ENCODE results near the gene CCDC184.
A peak's percentile ranks its signal among the peaks of the same experiment; 100 is the strongest.
"Not testable (repeated sequence)": the region's sequence is repeated elsewhere in the genome, so short reads cannot be mapped to it uniquely, and the experiment has no call there.

Gene CCDC184

GRCh38 chr12:48183091-48183875 lies at the start of gene CCDC184:
Gene CCDC184, plus strand, starts transcription at chr12:48183644. Its CDS starts 479 bp downstream, at chr12:48184123.
- FAIRE-seq, result no peak

DNA sequence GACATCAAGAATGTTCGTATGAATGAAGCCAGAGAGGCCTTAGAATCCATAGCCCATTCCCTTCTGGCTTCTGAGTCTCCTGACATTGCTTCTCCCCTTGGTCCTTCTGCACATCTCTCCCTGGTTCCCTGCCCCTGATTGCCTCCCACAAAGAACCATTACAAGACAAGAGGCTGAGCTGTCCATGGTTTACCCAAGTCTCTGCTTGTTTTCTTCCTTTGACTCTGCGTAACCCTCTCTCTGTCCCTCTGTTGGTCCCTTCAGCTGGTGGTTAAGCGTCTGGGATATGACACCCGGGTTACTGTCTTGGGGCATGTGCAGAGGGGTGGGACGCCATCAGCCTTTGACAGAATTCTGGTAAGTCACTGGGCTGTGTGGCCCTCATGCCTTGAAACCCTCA lies 48.4 kb upstream of the CCDC184 start:
- no peak for FAIRE-seq

- FAIRE-seq, result no peak
Observed at GRCh38 chr12:48142818-48143674, 40.4 kb upstream of the CCDC184 start.

- FAIRE-seq, result no peak
Observed at GRCh38 chr12:48143898-48144297, 39.5 kb upstream of the CCDC184 start.

- FAIRE-seq, result no peak
Observed at GRCh38 chr12:48145981-48146380, 37.5 kb upstream of the CCDC184 start.

- no peak for FAIRE-seq
Observed at GRCh38 chr12:48151103-48151771, 32.2 kb upstream of the CCDC184 start.

DNA sequence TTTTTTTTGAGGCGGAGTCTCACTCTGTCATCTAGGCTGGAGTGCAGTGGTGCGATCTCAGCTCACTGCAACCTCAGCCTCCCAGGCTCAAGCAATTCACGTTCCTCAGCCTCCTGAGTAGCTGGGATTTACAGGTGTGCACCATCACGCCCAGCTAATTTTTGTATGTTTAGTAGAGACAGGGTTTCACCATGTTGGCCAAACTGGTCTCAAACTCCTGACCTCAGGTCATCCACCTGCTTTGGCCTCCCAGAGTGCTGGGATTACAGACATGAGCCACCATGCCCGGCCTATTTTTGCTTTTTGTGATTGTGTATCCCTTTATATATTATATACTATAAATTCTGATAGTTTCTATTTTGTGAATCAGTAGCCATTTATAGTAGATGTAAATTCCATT lies 27.7 kb upstream of the CCDC184 start:
- FAIRE-seq, result not testable (repeated sequence)

- no peak for FAIRE-seq
Observed at GRCh38 chr12:48156652-48157017, 26.8 kb upstream of the CCDC184 start.

GRCh38 chr12:48157018-48157888 lies 26.2 kb upstream of the CCDC184 start, which contains the start of gene ASB8:
Gene ASB8, minus strand, starts transcription at chr12:48157515. Its CDS starts 4,019 bp downstream, at chr12:48153496.
- FAIRE-seq, result no peak

DNA sequence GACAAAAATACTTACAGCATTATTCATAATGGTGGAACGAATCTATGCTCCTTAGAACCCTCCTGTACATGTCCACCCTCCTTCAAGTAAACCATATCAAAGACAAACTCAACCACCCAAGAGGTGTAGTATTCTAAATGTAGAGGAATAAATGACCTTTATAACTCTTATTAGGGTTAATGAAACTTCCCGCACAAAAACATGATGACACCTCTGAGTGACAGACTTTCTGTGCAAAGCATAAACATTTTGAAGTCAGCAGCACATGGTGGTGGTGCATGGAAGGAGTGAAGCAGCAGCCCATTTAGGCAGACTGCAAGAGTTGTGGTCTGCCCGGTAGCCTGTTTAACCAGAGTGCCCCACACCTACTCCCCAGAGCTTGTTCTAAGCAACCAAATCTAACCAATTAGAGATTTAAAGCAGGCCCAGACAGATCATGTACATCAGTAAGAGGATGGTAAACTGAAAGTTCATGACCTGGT lies 25.5 kb upstream of the CCDC184 start:
- no peak for FAIRE-seq

DNA sequence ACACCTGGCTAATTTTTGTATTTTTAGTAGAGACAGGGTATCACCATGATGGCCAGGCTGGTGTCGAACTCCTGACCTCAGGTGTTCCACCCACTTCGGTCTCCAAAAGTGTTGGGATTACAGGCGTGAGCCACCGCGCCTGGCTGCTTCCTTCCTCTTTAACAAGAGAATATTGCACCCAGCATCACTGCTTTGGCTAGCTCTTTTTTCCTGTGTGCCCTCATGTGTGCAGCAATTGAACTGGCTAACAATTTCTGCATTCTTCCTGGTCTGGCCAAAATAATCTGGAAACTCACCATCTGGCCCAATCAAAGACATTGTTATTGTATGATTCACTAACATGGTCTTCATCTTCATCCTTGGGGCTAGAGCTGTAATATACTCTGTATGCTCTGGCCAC lies 23.4 kb upstream of the CCDC184 start:
- no peak for FAIRE-seq

DNA sequence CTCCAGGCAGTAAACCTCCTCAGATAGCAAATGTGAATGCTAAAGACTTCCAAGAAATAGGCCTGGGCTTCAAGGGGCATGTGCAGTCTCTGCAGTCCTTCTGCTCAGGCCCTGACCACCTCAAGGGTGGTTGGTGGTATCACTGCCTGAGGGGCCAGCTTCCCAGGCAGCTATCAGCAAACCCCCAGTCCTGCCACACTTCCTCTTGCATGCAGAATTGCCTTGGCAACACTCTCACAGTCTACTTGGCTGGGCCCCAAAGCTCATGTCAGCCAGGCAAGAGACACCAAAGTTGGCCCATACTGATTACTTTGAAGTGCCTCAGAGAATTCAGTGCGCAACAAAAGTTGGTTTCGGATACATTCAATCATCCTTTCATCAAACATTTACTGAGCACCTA lies 22.6 kb upstream of the CCDC184 start:
- FAIRE-seq, result no peak

- FAIRE-seq, result no peak
Observed at GRCh38 chr12:48163150-48163747, 20.2 kb upstream of the CCDC184 start.

GRCh38 chr12:48164451-48164850 lies 19.0 kb upstream of the CCDC184 start:
- FAIRE-seq, result no peak

GRCh38 chr12:48165089-48165981 lies 18.1 kb upstream of the CCDC184 start:
- peak; percentile 75 for FAIRE-seq

DNA sequence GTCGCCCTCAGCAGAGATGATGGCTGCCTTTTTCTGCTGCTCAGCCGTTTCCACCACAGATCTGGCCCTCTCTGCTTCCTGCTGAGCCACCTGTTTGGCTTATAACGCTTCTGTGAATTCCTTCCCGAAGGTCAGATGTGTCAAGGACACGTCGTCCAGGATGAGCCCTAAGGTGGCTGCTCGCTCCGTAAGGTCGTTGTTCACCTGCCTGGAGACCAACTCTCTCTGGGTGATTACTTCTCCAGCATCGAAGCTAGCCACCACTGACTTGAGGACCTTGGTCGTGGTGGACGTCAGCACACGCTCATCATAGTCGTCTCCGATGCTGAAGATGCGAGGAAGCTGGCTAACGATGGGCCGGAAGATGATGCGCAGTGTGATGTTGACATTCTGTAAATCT lies 14.4 kb upstream of the CCDC184 start:
- FAIRE-seq, result no peak

DNA sequence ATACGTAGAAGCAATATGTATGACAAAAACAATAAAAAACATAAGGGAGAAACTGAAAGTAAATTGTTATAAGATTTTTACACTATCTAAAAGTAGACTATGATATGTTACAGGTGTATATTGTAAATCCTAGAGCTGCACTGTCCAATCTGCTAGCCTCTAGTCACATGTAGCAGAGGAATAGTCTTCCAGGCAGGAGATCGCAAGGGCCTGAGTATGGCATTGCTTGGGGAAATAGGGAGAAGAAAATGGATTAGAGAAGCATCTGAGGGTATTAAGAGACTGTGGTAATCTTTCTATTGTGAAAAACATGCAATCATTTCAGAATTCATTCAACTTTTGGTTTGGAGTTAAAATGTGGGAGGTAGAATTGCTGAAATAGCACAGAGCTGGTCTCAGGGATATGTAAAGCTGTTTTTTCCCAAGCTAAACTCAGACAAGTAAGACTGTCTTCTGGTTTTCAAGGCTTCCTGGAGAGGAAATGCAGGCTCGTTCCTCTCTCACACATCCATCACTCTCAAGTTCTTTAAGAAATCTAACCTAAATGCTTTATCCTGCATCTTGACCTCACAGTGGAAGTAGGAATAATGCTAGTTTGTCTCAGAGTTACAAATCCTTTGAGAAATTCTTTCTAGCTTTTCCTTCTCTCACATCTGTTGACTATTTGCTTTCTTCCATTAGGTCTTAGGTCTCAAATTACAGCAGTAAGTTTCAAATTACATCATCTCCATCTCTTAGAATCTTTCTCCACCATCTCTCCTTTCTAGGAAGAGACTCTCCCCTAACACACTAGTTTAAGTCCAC lies 7.6 kb upstream of the CCDC184 start:
- FAIRE-seq, result no peak

- FAIRE-seq, result no peak
Observed at GRCh38 chr12:48176417-48176751, 7.1 kb upstream of the CCDC184 start.

DNA sequence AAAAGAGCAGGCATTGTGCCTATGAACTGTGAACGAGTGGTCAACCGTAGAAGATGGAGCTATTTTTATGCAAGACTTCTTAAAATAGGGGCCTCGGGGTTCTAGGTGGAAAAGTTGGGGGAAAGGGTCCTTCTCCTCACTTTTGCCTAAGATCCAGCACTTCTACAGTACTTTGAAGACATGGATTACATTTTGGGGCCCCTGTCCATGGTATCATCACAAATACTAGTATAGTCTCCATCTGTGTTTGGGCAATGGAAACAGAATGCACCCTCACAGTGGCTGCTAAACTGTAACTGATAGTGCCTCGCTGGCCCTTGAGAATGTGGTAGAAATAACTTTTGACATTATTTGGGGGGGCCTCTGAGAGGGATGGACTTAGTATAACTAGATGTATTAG lies 5.5 kb upstream of the CCDC184 start:
- FAIRE-seq, result no peak

DNA sequence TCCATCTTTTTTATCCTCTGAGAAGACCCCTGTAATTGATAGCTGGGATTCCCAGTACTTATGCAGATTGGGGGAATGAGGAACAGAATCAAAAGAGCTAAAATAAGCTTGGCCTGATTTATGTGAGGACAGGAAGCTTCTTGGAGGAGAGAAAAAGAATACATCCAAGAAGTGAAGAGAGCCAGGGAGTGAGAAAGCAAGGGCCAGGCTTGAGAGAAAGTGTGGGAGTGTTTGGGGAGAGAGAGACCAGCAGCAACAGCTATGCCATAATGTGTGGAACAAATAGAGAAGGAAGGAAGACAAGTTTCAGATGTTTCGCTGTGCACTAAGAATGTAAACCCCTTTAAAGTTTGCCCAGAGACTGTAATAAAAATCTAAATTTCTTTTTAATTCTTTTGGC lies 4.0 kb upstream of the CCDC184 start:
- FAIRE-seq, result no peak
